SK-N-DZ (cell line): ENCODE results near the gene NCAPD3.

ENCODE experiments used
- DNase-seq: peaks from one replicate; pipeline ENCODE4 v3.0.0-alpha.2; 2015; ENCODE audit warnings: low spot score

The NCAPD3 gene

GRCh38 chr11:134164490-134165370 lies 59.0 kb downstream of the NCAPD3 start:
- DNase-seq = peak; percentile 80

GRCh38 chr11:134159652-134160051 lies 64.1 kb downstream of the NCAPD3 start:
- no peak for DNase-seq

DNA sequence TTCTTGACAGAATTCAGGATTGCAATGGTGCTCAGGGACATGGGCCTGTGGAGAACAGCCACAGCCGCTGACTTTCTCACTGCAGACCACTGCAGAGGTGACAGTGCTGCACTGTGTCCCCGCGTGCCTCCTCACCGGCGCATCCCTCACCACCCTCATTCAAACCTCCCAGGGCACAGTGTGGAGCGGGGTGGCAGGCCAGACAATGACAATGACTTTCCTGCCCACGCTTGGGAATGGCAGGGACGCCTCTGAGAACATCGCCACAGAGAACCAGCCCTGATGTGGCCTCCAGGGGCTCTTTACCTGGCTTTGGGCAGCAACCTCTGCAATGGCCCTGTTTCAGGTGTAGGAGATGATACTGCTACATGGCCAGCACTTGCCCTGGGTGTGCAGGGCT lies 65.7 kb downstream of the NCAPD3 start:
- no peak for DNase-seq

- no peak for DNase-seq
Observed at GRCh38 chr11:134157451-134157850, 66.3 kb downstream of the NCAPD3 start.

DNA sequence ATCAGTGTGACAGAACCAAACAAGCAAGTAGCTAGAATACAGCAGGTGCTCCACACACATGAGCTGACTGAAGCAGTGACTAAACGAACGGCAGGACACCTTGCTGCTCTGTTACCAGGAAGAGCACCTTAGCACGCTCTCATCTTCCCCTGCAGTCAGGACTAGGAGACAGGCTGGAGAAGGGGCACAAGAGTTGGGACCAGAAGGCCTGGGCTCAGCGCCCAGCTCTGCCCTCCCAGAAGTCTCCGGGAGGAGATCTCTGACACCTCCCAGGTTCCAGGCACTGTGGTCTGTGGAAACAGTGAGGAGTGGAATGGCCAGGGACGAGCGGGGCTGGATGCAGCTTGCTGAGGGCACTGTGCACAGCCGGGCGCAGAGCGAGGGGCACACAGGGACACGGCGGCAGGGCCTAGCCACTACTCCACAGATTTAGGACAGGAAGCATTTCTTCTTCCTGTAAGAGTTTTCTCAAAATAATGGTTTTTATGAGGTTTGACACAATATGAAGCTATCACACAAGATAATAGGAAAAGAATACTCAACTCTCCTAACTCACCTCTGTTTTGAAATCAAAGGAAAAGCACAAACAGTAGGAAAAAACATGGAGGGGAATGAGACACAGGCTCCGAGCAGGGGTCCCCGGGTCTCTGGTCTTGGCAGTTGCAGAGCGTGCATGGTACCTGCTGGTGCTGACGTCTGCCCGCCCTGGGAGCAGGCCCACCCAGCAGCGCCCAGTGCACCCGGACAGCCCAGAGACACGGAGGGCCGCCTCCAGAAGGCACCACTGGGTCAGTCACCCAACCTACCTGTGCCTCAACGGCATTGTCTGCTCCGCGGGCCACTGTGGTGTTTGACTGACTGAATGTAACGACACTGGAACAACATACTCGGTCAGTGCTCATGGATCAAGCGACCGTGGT lies 67.6 kb downstream of the NCAPD3 start:
- no peak for DNase-seq

DNA sequence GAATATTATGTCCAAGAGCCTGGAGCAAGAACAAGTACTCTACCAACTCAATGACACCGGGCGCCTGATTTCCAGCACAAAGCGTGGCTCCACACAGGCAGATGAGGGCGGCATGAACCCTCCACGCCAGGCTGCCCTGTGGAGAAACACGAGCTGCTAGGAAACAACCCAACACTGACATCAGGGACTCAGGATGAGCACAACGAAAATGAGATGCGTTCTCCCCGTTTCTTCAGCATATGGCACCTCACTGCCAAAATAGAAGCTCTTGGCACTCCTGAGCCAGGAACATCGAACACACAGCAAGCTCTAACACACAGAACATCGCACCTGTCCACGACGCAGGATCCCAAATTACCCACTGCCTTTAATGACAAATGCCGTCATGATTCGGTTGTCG lies 68.3 kb downstream of the NCAPD3 start:
- DNase-seq = no peak

GRCh38 chr11:134154441-134154840 lies 69.3 kb downstream of the NCAPD3 start:
- DNase-seq = no peak

DNA sequence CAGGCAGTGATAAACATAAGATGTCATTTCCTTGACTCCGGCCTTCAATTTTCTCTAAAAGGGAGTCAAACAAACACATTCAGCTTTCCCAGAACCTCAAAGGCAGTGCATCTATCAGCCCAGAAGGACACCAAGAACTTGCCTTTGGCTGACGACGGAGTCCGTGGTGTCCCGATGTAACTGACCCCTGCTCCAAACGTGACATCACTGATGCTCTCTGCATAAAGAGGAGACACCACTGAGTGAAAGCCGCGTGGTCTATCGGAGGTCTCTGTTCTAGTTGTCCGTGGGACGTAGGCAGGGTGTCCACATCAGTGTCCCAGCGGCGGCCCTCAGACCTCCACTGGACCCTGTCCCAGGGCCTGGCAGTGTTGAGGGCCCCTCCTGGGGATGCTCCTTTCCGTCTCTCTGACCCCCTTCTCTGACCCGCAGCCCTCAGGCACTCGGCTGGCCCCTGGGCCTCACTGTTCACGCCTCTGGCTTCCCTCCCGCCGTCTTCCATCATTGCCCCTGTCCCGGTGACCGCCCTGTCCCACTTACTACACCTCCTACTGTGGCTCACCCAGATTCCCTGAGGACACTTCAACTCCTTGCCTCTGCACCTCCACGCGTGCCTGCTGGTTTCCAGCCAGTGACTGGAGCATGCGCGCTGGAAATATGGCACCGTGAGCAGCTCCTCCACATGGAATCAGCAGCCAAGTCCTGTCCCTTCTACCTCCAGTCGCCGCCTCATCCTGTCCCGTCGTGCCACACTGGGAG lies 70.4 kb downstream of the NCAPD3 start:
- no peak for DNase-seq

DNA sequence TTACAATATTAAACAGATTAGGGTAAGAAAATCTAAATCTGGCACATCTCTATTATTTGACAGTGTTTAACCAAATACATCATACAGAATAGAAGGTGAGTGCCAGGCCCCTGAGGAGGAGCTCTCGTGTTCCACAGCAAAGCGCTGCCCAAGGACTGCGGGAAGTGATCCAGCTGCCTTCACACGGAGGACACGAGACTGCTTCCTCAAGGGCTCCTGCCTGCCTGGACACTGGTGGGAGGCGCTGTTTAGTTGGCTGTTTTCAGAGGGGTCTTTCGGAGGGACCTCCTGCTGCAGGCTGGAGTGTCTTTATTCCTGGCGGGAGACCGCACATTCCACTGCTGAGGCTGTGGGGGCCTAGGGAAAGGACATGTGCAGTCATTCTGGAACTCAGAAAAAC lies 71.1 kb downstream of the NCAPD3 start:
- DNase-seq = no peak

DNA sequence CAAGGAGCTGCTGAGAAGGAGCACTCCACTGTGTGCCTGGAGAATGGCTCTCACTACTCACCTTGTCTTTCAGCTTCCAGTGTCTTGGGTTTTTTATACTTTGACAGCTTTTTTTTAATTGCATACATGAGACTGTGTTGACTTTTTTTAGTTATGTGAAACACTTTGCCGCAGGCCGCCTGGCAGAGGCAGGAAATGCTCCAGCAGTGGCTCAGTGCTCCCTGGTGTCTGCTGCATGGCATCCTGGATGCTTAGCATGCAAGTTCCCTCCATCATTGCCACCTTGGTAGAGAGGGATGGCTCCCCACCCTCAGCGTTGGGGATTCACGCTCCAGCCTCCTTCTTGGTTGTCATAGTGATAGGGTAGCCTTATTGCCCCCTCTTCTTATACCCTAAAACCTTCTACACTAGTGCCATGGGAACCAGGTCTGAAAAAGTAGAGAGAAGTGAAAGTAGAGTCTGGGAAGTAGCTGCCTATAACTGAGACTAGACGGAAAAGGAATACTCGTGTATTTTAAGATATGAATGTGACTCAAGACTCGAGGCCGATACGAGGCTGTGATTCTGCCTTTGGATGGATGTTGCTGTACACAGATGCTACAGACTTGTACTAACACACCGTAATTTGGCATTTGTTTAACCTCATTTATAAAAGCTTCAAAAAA lies 72.6 kb downstream of the NCAPD3 start:
- no peak for DNase-seq

DNA sequence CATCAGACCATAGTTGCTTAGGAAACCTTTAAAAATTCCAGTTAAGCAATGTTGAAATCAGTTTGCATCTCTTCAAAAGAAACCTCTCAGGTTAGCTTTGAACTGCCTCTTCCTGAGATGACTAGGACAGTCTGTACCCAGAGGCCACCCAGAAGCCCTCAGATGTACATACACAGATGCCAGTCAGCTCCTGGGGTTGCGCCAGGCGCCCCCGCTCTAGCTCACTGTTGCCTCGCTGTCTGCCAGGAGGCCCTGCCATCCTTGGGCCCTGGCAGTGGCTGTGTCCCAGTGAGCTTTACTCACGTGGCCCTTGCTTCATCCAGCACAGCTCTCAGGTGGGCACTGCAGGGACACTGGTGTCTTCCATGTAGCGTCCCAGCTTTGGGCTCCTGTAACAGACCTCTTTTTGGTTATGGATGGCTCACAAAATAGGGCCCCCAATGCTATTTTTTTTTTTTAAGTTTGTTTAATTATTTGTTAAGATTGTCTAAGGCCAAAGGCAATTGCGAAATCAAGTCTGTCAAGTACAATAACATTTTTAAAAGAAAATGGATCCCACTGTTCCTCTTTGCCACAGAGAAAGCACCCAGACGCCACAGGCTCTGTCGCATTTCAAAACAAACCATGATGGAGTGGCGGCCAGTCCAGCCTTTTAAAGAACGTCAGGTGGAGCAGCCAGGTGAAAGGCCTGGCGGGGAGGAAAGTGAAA lies 73.4 kb downstream of the NCAPD3 start:
- no peak for DNase-seq

GRCh38 chr11:134149371-134149770 lies 74.4 kb downstream of the NCAPD3 start:
- no peak for DNase-seq

DNA sequence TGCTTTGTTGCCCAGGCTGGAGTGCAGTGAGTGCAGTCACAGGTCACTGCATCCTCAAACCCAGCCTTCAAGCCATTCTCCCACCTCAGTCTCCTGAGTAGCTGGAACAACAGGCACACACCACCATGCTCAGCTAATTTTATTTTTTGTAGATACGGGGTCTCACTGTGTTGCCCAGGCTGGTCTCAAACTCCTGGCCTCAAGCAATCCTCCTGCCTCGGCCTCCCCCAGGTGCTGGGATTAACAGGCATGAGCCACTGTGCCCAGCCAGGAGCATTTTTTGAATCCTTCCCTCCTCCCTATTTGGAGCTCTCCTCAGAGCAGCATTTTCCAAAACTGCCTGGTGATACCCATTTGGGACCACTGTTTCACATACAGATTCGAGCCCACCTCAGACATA lies 77.2 kb downstream of the NCAPD3 start:
- no peak for DNase-seq

DNA sequence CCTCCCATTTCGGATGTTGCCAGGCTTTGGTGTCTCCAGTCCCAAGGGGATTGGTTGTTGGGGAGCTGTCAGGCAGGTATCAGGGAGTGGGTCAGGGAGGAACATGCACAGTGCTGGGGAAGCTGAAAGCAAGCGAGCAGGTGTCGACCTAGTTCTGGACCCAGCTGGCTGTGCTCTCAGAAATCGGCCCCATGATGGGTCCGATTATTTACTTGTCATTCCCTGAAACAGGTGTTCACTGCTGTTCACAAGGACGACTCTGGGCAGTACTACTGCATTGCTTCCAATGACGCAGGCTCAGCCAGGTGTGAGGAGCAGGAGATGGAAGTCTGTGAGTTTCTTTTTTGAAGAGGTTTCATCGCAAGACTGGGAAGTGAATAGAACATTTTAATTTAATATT lies 78.1 kb downstream of the NCAPD3 start:
- no peak for DNase-seq

DNA sequence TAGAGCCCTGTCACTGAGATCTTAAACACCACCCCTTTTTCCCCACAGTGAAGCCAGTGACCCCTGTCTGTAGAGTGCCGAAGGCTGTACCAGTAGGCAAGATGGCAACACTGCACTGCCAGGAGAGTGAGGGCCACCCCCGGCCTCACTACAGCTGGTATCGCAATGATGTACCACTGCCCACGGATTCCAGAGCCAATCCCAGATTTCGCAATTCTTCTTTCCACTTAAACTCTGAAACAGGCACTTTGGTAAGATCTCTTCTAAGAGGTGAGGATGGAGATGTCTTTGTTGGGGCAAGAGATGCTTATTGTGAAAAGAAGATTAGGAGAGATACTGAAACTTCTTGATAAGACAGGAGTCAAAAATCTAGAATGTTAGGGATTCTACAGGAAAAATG lies 79.0 kb downstream of the NCAPD3 start:
- DNase-seq = no peak

GRCh38 chr11:134143801-134144200 lies 80.0 kb downstream of the NCAPD3 start:
- no peak for DNase-seq

DNA sequence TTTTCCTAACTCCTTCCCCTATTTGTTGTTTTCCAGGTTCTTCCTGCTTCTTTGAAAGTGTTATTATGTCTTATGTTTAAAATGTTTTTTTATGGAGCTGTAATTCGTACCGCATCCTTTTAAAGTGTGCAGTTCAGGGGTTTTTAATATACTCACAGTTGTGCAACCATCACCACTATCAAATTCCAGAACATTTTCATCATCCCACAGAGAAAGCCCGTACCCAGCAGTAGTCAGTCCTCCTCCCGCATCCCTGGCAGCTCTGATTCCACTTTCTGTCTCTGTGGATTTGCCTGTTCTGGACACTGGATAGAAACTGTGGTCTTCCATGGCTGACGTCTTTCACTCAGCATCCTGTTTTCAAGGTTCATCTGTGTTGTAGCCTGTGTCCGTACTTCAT lies 81.2 kb downstream of the NCAPD3 start:
- DNase-seq = no peak

DNA sequence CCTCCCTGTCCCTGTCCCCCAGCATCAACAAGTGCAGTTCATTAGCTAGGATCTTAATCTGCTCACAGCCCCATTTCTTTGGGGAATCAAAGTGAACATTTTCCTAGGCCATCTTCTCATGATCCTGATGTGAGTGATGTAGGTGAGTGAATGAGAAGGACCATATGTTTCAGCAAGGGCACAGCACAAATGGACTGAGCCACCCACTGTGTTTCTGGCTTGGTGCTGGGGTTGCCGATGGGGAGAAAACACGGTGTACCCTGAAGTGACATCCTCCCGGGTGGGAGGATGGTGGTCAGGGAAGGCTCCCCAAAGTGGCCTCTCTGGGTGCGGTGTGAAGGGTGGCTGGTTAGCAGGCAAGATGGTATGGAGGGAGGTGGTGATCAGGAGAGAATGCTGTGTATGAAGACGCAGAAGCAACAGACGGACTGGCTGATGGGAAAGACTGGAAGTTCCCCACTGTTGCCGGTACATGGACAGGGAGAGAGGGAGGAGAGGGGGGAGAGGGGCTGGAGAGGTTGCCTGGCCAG lies 82.7 kb downstream of the NCAPD3 start:
- no peak for DNase-seq

DNA sequence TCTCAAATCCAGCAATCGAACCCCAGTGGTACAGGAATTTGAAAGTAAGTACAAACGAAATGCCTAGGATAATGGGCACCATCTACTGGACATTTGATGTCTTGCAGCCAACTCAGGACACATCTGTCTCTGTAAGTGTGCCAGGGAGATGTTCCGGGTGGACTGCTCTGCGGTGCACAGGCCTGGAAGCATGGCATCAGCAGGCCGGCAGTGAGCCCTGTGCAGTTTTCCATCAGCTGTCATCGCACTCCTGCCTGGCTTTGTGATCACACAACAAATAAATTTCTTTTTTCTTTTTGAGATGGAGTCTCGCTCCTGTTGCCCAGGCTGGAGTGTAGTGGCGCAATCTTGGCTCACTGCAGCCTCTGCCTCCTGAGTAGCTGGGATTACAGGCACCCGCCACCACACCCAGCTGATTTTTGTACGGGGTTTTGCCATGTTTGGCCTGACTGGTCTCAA lies 83.9 kb downstream of the NCAPD3 start:
- peak; percentile 60 for DNase-seq

GRCh38 chr11:134139303-134139872 lies 84.4 kb downstream of the NCAPD3 start:
- no peak for DNase-seq
